Thymus (tissue), 14 donors: Measurements from ENCODE around the gene KCNAB1. TPM values are rescaled to one million over a fixed set of nuclear protein-coding genes. Genes with fewer than 3 reads are reported as not detected.
"Not testable (repeated sequence)": the region's sequence is repeated elsewhere in the genome, so short reads cannot be mapped to it uniquely, and the experiment has no call there.

Experiments used
- DNase-seq, 9 donors: peaks; one replicate each; pipeline ENCODE4 v3.0.0-alpha.2; 2013; ENCODE audit warnings: low spot score in 9 of 9, low read depth in 6 of 9, missing footprints in 1 of 9
- H3K27ac ChIP-seq, 2 donors: one replicate each; pipeline ENCODE4 v1.5.1; 2013; ENCODE audit warnings: control low read depth in 1 of 2, low read depth in 1 of 2, low read length in 1 of 2, mild to moderate bottlenecking in 1 of 2, moderate library complexity in 1 of 2
- H3K27me3 ChIP-seq, 2 donors: one replicate each; pipeline ENCODE4 v1.5.1; 2013; ENCODE audit warnings: low read length in 1 of 2; ENCODE audit not compliant: control insufficient read depth in 2 of 2, insufficient read depth in 1 of 2
- H3K36me3 ChIP-seq, 2 donors: one replicate each; pipeline ENCODE4 v1.5.1; 2013; ENCODE audit warnings: low read length in 1 of 2, mild to moderate bottlenecking in 1 of 2, moderate library complexity in 1 of 2; ENCODE audit not compliant: control insufficient read depth in 2 of 2, insufficient read depth in 2 of 2
- H3K4me1 ChIP-seq, 2 donors: one replicate each; pipeline ENCODE4 v1.5.1; 2013; ENCODE audit warnings: low read length in 2 of 2; ENCODE audit not compliant: control insufficient read depth in 2 of 2, insufficient read depth in 2 of 2
- H3K4me3 ChIP-seq, 2 donors: one replicate each; pipeline ENCODE4 v1.5.1; 2013; ENCODE audit warnings: low read length in 2 of 2, control low read depth in 1 of 2, mild to moderate bottlenecking in 1 of 2
- H3K9me3 ChIP-seq, 2 donors: one replicate each; pipeline ENCODE4 v1.5.1; 2013; ENCODE audit warnings: low read length in 1 of 2, mild to moderate bottlenecking in 1 of 2; ENCODE audit not compliant: control insufficient read depth in 2 of 2, insufficient read depth in 1 of 2
- whole genome bisulfite sequencing: extraction: QIAGEN DNeasy Blood & Tissue Kit; methylation state at CpG from one replicate; pipeline ENCODE4 v1.1.7; 2013; 5-methylcytosine and 5-hydroxymethylcytosine counted together
- long read RNA-seq, 10 donors: transcript quantifications; one replicate each; lab custom pipeline, GENCODE V29; 2026
- polyA plus RNA-seq: library from polyadenylated mRNA; stranded (reverse); fragments of 200-250 nt; gene quantifications from one replicate; pipeline ENCODE4 v1.2.3, GENCODE V29; 2013
- total RNA-seq: library from RNA; stranded (reverse); fragments of 120-200 nt; gene quantifications from one replicate; pipeline ENCODE4 v1.2.4, GENCODE V29; 2013
- donor health status: healthy.

KCNAB1 gene
- total RNA-seq: 1.0 TPM
- 4.0 TPM for polyA plus RNA-seq
- long read RNA-seq, donor 1: 0 reads
- long read RNA-seq, donor 2: 0 reads
- long read RNA-seq, donor 3: 0 reads
- long read RNA-seq, donor 4: 0 reads
- long read RNA-seq, donor 5: 0 reads
- long read RNA-seq, donor 6, partial matches to known transcripts: 19 of 90 reads
- long read RNA-seq, donor 6, other reads (novel, unspliced or antisense): 71 of 90 reads
- long read RNA-seq, donor 7, full-length matches to known transcripts: 1 of 1 reads
- long read RNA-seq, donor 7, partial matches to known transcripts: 0 of 1 reads
- long read RNA-seq, donor 7, other reads (novel, unspliced or antisense): 0 of 1 reads
- long read RNA-seq, donor 8: 0 reads
- long read RNA-seq, donor 9: 0 reads
- long read RNA-seq, donor 10: 0 reads

DNA sequence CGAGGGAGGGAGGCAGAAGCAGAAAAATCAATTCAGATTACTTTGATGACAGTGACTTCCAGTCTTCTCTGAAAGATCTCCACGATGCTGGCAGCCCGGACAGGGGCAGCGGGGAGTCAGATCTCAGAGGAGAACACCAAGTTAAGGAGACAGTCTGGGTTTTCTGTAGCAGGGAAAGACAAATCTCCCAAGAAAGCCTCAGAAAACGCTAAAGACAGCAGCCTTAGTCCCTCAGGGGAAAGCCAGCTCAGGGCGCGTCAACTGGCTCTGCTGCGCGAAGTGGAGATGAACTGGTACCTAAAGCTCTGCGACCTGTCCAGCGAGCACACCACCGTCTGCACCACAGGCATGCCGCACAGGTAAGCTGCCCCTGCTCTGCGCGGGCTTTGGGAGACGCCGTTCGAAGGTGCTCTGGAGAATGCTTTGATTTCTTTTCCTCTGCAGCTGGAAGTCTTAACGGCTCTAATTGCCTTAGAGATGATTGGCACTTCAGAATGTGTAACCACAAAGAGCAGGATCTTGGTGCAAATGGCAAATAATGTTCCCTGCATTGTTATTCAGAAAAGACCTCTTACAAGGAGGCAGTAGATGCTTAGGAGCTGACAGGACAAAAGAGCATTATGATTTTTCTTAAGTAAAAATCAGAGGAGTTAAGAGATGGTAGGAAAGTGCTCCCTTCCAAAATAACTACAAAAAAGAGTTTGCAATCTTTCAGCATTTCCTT is at the start of gene KCNAB1:
Gene KCNAB1, plus strand, starts transcription at position 51 of the 724 bp plus-strand sequence.
- H3K27me3 ChIP-seq: peaks cover 0 to 4% of the 10 kb centered on the region in 2 donors
- no peak for DNase-seq

DNA sequence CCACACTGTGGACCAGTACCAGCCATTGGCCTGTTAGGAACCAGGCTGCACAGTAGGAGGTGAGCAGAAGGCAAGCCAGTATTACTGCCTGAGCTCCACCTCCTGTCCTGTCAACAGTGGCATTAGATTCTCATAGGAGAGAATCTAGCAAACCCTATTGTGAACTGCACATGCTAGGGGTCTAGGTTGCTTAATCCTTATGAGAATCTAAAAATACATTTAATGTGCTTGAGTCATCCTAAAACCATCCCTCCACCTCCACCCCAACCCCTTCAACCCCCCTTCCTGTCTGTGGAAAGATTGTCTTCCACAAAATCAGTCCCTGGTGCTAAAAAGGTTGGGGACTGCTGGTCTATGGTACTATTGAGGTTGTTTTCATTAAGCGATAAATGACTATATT is 49.3 kb upstream of the KCNAB1 start:
- Histone ChIP-seq H3K27me3 (no peaks in the 10 kb centered on the region), H3K36me3 (no peaks in the 10 kb centered on the region), H3K4me3 (no peak overlapping the region), H3K9me3 (no peaks in the 10 kb centered on the region), H3K4me1 (no peaks in the 10 kb centered on the region), H3K27ac (no peak overlapping the region)
- DNase-seq: no peak
- WGBS: 97% methylated on average over 1 of the region's 1 CpG

More for the DNA sequence above, at the start of gene KCNAB1:
- Histone ChIP-seq H3K4me3 (no peak within 1 kb of the TSS), H3K9me3 (no peaks in the 10 kb centered on the region), H3K27ac (no peak within 1 kb of the TSS), H3K4me1 (no peaks in the 10 kb centered on the region), H3K36me3 (no peaks in the 10 kb centered on the region)
- 67% methylated on average over 19 of the region's 19 CpGs for WGBS

DNA sequence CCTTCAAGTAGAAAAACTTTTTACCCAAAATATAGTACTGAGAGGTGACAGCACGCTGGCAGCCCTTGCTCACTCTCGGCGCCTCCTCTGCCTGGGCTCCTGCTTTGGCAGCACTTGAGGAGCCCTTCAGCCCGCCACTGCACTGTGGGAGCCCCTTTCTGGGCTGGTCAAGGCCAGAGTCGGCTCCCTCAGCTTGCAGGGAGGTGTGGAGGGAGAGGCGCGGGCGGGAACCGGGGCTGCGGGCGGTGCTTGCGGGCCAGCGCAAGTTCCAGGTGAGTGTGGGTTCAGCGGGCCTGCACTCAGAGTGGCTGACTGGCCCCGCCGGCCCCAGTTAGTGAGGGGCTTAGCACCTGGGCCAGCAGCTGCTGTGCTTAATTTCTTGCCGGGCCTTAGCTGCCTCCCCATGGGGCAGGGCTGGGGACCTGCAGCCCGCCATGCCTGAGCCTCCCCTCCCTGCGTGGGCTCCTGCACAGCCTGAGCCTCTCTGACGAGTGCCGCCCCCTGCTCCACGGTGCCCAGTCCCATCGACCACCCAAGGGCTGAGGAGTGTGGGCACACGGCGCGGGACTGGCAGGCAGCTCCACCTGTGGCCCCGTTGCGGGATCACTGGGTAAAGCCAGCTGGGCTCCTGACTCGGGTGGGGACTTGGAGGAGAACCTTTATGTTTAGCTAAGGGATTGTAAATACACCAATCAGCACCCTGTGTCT is 47.3 kb upstream of the KCNAB1 start:
- not testable (repeated sequence) for DNase-seq

DNA sequence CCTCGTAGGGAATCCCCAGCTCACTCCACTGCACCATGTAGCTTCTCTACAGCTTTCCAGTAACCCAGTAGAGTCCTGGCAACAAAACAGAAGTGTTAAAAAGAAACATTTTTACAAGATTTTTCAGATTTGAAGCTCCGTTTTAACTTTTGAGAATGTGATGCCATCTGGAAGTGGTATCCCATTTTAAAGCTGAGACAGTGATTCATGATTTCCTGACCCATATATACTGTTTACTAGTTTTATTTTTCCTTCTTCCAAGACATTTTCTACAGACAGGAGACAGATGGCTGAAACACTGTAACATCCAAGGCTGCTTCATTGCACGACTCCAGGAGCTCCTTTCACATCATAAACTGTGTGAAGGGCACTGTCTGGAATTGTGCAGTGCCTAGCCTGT is 30.3 kb upstream of the KCNAB1 start:
- Histone ChIP-seq H3K27me3 (no peaks in the 10 kb centered on the region), H3K4me3 (no peak overlapping the region), H3K27ac (peak overlapping the region in 1 of 2 donors; percentile 3), H3K9me3 (no peaks in the 10 kb centered on the region), H3K36me3 (no peaks in the 10 kb centered on the region), H3K4me1 (no peaks in the 10 kb centered on the region)
- DNase-seq: no peak
- WGBS: 87% methylated on average over 3 of the region's 3 CpGs

More for the DNA sequence above, 47.3 kb upstream of the KCNAB1 start:
- H3K27ac ChIP-seq, H3K4me1 ChIP-seq, H3K36me3 ChIP-seq, H3K27me3 ChIP-seq, H3K4me3 ChIP-seq, H3K9me3 ChIP-seq: not testable (repeated sequence)
- WGBS: 97% methylated on average over 29 of the region's 29 CpGs

DNA sequence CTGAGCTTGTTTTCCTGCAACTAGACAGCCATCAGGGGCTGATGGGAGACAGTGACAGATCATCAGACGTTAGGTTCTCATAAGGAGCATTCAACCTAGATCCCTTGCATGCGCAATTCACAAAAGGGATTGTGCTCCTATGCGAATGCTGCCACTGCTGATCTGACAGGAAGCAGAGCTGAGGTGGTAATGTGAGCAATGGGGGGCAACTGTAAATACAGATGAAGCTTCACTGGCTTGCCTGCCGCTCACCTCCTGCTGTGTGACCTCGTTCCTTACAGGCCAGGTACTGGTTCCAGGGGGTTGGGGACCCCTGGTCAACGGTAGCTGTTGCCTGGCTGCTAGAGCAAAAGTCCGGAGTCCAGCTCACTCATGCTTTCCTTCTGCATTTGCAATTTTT is 26.4 kb upstream of the KCNAB1 start:
- Histone ChIP-seq H3K4me3 (no peak overlapping the region), H3K27me3 (no peaks in the 10 kb centered on the region), H3K36me3 (no peaks in the 10 kb centered on the region), H3K4me1 (no peaks in the 10 kb centered on the region), H3K9me3 (no peaks in the 10 kb centered on the region), H3K27ac (no peak overlapping the region)
- WGBS: 84% methylated on average over 7 of the region's 7 CpGs
- no peak for DNase-seq

DNA sequence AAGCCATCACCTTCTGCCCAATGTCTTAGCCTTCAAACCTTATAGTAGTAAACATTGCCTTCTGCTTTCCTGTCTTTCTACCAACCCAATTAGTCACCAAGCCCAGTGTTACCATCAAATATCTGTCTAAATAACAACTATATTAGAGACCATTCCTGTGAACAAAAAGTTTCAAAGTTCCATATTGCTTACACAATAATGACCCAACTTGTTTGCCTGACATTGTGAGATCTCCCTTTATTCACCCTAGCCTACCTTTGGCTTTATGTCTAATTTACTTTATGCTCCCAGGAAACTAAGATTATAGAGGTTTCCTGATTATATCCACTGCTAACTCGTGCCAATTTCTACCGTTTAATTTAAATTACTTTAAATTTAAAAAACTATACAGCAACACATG is 26.0 kb upstream of the KCNAB1 start:
- Histone ChIP-seq H3K36me3 (no peaks in the 10 kb centered on the region), H3K27me3 (no peaks in the 10 kb centered on the region), H3K4me3 (no peak overlapping the region), H3K4me1 (no peaks in the 10 kb centered on the region), H3K27ac (no peak overlapping the region), H3K9me3 (no peaks in the 10 kb centered on the region)
- DNase-seq: no peak
- 95% methylated on average over 2 of the region's 2 CpGs for WGBS

DNA sequence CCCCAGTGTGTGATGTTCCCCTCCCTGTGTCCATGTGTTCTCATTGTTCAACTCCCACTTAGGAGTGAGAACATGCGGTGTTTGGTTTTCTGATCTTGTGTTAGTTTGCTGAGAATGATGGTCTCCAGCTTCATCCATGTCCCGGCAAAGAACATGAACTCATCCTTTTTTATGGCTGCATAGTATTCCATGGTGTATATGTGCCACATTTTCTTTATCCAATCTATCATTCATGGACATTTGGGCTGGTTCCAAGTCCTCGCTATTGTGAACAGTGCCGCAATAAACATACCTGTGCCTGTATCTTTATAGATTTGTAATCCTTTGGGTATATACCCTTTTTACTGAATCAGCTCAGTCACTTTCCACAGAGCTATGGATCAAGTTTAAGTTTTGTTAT is 24.7 kb upstream of the KCNAB1 start:
- not testable (repeated sequence) for H3K9me3 ChIP-seq, H3K4me1 ChIP-seq, H3K4me3 ChIP-seq, DNase-seq, H3K36me3 ChIP-seq, H3K27ac ChIP-seq, H3K27me3 ChIP-seq
- WGBS: 99% methylated on average over 4 of the region's 4 CpGs

DNA sequence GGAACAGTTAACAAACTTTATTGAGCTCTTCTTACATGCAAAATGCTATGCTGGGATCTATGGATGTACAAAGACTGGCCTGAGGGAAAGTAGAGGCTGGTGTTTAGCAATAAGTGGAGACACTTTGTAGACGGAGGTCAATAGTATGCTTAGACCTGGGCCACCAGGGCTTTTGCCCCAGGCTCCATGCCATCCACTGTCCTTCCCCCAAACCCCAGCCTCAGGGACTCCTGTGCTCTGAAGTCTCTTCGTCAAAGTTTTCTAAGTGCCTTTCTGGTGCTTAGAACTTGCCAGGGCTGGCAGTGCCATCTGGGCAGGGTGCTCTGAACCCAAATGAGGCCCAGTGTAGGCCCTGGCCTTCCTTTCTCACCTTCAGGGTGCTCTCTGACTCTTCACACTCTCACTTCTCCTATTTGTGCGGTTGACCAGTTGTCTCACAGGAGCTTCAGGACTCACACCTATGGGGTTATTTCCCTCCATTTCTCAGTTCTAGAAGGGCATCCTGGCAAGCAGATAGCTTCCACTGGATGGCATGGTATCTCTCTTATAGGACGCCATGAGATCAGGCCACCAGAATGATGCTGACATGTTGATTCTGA is 21.8 kb upstream of the KCNAB1 start:
- Histone ChIP-seq H3K27ac (no peak overlapping the region), H3K4me3 (no peak overlapping the region), H3K9me3 (no peaks in the 10 kb centered on the region), H3K36me3 (no peaks in the 10 kb centered on the region), H3K4me1 (no peaks in the 10 kb centered on the region), H3K27me3 (no peaks in the 10 kb centered on the region)
- DNase-seq: no peak
- 96% methylated on average over 4 of the region's 4 CpGs for WGBS

DNA sequence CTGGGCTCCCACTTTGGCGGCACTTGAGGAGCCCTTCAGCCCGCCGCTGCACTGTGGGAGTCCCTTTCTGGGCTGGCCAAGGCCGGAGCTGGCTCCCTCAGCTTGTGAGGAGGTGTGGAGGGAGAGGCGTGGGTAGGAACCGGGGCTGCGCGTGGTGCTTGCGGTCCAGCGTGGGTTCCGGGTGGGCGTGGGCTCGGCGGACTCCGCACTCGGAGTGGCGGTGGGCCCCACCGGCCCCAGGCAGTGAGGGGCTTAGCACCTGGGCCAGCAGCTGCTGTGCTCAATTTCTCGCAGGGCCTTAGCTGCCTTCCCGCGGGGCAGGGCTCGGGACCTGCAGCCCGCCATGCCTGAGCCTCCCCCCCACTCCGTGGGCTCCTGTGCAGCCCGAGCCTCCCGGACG is 21.0 kb upstream of the KCNAB1 start:
- not testable (repeated sequence) for DNase-seq

More for the DNA sequence above, 21.0 kb upstream of the KCNAB1 start:
- not testable (repeated sequence) for H3K27ac ChIP-seq, H3K4me1 ChIP-seq, H3K27me3 ChIP-seq, H3K4me3 ChIP-seq, H3K36me3 ChIP-seq, H3K9me3 ChIP-seq
- 98% methylated on average over 27 of the region's 27 CpGs for WGBS
